GM18520 (cell line): ENCODE measurements around the gene IL37.
"Not testable (repeated sequence)": the region's sequence is repeated elsewhere in the genome, so short reads cannot be mapped to it uniquely, and the experiment has no call there.

Experiments used
- ATAC-seq: cut with Tn5 transposase; IDR thresholded peaks from one replicate; pipeline ENCODE4 v1.9.1; 2021; ENCODE audit not compliant: unreplicated experiment

Gene IL37

DNA sequence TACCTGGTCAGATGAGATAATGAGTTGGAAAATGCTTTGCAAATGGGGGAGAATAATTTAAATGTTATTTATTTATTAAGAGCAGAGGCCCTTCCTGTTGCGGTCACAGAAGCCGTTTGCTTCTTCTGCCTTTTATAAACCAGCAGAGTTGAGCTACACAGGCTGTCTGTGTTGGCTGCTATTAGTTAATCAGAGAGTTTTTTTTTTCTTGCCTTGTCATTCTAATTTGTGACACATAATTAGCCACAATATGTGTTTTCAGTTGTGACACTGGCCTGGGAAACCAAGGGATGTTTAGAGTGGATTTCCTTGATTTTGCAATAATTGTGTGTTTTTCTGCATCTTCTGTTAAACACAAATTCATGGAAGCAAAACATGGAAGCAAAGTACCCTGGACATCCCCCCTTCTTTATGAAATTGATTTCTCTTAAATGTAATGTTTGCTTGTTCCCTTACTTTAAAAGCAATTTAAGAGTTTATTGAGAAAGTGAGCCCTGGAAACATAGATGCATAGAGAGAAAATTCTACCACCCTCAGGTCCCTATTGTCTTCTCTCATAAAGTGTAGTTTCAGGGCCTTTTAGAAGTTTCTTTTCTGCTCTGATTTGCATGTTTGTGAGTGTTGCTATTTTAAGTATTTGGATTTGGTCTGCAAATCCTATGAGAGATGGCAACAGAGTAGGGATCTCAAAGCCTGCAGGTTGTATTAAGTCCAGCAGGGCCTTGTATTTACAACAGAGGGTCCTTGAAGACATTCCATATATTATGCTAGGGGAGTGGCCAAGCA is 22.8 kb upstream of the IL37 start:
- ATAC-seq: no peak

DNA sequence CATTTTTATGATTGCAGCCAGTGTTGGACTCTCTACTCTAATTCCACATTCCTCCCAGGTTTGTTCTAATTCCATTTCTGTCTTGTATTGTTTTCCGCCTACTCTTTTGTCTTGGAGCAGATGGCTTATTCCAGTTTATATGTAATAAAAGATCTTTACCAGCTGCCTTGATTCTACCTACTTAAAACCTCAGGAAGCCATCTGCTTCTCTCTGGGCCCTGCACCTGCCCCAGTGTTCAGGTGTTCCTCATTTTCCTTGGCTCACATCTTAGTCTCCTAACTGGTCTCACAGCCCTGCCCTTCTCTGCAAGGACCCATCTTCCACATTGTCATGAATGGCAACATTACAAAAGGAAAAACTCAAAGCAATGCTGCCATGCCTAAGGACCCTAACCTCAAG is 21.0 kb upstream of the IL37 start:
- ATAC-seq: no peak

DNA sequence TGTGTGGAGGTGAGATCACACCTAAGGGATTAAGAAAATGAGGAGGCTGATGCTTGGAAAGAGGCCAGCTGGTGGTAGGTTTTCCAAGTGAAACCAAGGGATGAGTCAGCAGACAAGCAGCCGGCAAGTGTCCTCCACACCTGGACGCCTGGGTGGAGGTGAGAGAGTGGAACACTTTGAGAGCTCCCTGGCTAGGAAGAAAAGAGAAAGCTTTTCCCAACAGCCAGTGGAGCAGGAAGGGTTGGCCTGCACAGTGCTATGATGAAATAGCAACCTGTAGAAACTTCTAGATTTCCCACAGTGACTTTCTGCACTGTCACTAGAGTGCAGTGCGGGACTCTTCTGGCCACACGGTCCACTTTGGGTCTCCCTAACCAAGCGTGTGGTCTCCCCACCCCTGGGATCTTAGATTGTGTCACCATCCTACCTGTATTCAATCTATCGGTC is 19.6 kb upstream of the IL37 start:
- no peak for ATAC-seq

DNA sequence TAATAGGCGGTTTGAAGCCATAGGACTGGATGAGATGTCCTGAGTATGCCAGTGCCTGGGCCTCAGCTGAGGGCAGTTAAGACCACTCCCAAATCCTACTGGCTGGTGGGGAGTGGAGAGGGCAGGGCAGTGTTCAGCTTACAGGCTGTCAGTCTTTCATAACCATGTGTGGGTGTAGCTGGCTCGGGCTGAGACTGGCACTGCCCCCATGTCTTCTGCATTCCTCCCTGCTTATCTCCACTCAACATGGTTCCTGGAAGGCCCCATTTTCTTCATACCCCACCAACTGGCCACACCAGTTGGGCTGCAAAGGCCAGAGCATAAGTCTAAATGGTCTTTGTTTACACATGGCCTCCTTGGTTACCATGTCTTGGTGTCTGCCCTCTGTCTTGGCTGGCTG is 17.2 kb upstream of the IL37 start:
- no peak for ATAC-seq

DNA sequence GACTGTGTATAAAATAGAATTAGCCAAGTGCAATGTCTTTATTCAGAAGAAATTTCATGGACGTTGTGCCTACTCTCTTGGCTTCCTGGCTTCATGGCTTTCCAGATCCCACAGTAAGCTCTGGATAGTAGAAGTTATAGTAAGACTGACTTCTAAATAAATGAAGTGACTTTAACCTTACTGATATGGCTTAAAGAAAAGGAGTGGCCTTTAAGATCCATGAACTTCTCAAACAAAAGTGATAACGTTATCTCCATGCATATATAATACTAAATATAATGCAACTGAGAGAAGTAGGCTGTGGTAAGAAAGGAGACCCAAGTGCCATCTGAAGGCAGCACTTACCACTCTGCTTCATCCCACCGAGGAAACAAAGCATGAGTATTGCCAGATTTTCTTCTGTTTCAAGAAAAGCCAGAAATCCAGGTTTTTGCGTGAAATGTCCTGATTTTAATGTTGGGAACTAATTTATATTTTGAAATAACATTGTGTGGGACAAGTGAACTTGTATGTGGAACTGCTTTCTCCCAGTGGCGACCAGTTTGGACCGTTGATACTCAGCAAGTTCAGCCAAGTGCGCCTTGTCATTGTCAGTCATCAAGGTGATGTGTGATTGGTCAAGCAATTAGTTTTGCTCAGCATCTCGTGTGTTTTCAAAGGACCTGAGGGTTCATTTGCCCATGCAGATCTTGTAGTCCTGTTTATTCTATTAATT is 13.9 kb upstream of the IL37 start:
- ATAC-seq: no peak

DNA sequence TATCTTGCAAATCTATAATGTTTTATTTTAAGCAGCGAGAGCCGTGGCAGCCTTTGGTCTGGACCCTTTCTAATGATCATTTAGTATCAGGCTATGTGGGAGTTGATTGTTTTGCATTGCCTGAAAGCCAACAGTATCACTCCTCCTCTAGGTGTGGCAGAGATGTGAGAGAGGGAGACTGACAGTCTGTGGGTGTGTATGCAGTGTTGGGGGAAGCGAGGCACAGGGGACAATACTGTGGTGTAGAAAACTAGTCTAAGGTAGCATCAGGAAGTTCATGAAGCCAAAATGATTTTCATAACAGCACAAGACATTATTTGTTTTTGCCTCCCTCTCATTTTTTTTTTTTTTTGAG is 13.4 kb upstream of the IL37 start:
- no peak for ATAC-seq

DNA sequence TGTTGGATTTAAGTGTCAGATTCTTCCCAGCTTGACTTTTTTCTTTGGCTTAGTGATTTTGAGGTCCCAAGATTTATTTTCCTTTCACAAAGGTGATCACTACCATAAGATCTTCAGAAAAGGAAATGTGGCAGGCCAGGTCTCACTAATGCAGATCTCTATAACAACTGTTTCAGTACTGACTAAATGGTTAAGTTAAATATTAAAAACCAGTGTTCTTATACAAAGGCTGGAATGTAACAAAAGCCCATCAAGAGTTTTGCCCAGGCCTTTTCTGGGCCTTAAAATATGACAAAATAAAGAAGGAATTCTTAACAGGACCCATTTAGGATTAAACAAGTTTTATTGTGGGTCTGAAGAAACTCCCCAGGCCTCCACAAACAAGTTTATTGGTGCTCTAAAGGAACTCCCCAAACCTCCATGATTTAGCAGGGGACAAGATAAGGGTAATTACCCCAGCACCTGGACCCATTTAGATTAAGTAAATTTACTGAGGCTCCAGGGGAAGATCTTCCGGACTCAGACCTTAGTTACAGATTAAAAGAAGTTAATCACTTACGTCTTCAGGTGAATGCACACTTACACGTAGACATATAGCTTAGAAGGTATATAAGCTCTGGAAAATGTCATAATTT is 9.4 kb upstream of the IL37 start:
- not testable (repeated sequence) for ATAC-seq

DNA sequence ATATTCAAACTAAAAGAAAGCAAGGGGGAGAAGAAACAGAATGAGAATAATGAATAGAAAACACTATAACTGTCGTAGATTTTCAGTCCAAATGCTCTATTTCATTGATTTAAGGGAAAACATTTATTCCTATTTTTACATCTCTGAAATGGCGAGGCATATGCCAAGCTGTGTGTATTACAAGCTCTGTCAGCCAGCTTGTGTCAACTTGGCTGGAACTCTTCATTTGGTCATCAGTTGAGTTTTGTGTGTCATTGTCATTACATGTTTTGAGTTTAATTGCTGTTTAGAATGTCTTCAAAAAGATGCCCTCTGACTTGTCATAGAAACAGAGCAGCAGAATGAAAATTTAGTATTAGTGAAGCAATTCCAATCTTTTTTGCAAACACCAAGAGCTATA is 8.1 kb upstream of the IL37 start:
- no peak for ATAC-seq

DNA sequence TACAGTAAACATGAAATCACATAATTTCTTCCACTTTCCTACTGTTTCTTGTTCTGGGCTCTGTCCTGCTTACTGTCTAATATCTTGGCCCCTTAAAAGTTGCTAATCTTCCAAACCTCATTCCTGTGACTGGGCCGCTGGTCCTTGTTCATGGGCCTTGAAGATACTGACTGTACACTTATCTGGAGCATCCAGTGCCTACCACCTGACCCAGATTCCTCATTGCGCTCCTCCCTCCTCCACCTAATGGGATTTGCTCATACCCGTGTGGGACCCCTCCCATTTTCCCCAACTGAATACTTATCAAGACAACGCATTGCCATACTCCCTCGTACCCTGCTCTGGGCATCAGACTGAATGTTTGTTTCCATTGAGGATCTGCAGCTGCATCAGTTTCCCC is 6.1 kb upstream of the IL37 start:
- ATAC-seq: no peak

DNA sequence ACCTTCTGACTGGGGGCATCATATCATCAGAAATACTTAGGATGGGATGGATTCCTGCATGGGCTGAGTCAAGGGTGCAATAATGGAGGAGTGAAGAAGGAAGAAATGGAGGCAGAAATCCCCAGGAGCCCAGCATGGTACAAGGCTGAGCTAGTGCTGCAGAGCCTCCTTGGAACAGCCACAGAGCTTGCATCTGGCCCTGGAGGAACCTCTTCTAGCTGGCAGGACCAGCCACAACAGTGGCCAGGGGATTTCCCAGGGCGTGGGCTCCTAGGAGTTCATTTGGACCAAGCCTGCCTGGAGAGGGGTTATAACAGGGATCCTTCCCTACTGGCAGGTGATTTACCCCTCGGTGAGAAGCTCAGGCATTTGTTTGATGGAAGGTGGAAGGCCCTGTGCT is 4.7 kb upstream of the IL37 start:
- ATAC-seq: no peak

DNA sequence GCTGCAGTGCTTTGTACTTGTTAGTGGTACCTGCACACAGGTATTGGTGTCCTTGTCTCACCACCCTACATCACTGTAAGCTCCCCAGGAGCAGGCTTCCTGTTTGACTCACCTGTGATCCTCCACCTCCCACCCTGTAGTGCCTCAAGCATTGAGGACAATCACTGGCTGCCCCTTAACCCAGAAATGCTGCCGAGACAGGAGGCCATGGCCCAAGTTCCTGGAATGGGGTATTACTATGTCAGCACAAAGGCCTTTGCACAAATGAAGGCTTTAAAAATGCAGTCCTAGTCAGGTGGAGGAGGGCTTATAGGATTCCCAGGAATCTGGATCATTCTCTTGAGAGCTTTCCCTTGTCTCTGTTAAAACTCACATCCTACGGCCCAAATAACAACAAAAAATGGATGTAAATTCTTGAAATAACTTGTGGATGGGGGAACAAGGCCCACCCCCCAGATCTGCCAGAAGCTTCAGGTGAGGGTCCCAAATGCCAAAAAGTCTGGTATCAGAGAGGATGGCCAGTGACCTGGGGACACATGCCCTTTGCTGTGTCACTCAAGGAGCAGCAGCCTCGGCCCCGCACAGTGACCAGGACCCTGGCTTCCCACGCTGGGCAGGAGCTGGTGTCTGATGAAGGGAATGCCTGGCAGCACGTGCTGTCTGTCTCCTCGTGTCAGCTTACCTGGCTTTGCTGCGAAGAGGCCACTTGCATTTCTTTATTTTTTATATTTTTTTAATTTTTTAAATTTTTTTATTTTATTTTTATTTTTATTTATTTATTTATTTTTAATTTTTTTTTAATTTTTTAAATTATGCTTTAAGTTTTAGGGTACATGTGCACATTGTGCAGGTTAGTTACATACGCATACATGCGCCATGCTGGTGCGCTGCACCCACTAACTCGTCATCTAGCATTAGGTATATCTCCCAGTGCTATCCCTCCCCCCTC is 3.7 kb upstream of the IL37 start:
- ATAC-seq: no peak

DNA sequence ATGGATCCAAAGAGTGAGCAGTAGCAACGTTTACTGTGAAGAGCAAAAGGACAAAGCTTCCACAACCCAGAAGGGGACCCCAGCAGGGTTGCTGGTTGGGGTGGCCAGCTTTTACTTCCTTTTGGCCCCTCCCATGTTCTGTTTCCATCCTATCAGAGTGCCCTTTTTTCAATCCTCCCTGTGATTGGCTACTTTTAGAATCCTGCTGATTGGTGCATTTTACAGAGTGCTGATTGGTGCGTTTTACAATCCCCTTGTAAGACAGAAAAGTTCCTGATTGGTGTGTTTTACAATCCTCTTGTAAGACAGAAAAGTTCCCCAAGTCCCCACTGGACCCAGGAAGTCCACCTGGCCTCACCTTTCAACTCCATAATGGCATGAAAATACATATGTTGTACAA is 2.4 kb upstream of the IL37 start:
- not testable (repeated sequence) for ATAC-seq

DNA sequence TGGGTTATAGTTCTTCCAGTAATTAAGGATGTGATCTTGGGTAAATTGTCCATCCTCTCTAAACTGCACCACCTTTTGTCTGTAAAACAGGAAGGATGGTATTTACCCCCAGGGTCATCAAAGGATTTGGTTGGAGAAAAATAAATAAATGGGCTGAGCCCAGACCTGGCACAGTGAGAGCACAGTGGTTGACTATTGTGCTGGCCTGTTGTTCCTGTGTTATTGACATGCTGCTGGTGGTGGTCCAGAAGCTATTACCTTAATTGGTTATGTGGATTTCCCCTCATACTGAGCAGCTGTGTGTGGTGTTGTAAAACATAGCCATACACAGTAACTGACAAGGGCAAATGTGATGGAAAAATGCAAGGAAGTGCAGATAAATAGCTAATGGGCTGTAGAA is 746 bp upstream of the IL37 start:
- ATAC-seq: no peak

DNA sequence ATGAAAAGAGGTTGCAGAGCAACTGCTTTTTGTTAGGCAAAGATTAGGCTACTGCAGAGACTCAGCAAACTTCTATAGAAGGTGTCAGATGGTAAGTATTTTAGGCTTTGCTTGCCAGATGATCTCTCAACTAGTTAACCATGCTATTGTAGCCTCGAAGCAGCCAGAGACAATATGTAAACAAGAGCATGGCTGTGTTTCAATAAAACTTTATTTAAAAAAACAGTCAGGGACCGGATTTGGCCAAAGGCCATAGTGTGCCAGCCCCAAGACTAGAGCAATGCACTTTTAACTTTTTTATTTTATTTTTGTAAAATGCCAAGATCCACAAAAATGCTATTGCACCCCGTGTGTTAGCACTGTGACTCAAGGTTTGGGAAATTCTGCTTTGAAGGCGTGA is 1.4 kb downstream of the IL37 start:
- ATAC-seq: no peak

DNA sequence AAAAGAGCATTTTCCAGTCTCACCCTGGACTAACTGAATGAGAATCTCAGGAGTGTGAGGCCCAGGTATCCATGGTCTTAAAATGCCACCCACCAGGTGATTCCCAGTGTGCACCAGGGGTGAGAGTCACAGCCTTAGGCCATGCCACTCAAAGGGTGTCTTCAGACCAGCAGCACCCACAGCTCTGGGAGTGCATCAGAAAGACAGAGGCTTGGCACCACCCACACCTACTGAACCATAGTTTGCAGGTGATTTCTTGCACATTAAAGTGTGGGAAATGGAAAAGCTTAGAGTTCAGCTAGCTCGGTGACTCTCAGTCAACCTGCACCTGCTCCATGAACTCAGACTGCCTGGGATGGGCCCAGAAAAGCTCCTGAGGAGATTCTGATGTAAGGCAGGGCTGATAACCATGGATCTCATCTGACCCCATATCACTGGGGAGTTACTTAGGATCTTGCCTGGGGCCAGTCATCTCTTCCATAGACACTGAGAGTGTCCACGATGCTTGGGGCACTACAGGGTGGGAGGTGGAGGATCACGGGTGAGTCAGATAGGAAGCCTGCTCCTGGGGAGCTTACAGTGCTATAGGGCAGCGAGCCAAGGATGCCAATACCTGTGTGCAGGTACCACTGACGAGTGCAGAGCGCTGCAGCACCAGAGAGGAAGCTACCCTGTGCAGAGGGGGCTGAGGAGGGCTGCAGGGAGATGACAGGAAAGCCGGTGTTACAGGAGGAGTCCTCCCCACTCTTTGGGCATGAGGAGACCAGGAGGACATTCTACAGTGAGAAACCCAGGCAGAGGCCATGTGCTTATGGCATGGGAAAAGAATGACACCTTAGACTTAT is 4.6 kb downstream of the IL37 start:
- no peak for ATAC-seq

DNA sequence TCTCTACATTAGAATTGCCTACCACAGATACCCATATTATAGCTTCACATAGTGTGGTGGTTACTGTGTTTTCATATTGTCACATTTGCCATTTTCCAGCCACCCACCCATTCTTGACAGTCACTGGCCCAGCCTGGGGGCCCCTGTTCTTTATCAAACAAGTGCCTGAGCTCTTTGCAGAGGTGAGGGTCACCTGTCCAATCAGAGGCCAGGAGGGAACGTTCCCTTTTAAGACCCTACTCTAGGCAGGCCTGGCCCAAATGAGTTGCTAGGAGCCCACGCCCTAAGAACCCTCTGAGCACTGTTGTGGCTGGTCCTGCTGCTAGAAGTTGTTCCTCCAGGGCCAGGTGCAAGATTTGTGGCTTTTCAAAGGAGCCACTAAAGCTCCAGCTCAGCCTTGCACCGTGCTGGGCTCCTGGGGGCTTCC is 5.2 kb downstream of the IL37 start:
- ATAC-seq: no peak

DNA sequence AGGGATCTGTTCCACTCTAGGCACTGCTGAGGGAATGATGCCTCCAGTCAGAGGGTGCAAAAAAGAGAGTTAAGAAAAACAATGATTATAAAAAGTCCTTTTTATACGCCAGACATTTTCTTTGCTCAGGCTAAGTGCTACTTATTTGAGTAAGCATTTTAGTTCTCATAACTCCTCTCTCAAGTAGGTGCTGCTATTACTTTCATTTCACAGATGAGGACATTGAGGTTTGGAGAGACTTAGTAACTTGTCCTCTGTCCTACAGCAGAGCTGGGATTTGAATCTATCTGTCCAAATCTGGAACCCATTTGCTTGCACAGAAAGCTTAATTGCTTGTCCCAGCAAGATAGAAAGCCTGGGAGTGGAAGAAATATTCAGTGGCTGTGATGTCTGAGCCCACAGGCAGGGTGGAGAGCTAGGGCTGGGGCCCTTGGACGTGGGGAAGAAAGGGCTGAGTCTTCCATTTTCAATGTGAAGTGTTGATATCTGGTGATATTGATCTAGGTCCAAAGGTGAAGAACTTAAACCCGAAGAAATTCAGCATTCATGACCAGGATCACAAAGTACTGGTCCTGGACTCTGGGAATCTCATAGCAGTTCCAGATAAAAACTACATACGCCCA is 5.8 kb downstream of the IL37 start:
- peak; percentile 55 for ATAC-seq

DNA sequence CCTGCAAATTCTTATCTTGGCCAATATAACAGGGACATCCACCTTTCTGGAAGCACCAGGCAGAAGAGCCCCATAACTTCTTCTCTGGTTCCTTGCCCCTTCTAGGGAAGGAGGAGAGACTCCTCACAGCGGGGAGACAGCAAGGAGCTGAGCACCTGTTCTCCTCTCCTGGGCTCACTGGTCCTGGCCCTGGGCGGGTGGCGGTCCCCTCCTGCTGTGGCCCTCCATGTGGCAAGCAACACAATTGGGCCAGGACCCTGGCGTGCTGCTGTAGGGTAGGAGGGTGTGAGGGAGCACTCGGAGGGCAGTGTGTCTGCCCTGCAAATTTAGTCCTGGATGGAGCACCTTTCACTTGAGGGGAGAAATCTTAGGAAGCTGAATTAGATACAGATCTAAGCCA is 6.9 kb downstream of the IL37 start:
- no peak for ATAC-seq

DNA sequence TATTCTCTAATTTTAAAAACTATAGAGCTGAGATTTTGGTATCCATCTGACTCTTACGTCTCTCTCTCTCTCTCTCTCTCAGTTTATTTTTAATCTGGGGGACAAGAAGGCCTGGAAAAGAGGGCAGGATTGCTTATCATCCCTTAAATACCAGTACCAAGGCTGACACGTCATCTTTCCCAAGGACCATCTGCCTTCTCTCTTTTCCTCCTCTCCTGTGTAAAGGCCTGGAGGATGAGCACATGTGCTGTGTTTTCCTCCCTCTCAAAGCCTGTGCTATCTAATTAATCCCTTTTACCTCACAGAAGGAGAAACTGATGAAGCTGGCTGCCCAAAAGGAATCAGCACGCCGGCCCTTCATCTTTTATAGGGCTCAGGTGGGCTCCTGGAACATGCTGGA is 7.3 kb downstream of the IL37 start:
- ATAC-seq: no peak

DNA sequence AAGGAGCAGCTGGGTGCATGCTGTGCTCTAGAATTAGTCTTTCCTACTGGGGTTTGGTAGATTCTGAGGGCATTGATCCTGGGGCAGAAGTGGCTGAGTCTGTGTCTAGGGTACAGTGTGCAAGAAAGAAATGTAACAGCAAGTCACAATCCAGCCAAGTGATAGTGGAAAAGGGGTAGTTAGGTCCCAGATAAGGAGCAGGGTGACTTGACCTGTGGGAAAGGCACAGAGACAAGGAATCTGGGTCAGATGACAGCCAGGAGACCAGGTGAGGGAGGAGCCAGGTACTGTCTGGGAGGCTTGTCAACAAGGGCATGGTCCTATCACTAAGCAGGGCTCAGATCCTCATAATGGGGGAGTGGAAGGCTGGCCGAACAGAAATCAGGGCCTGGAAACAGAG is 8.1 kb downstream of the IL37 start:
- no peak for ATAC-seq
